Smooth muscle cell of the brain vasculature (primary cell): ENCODE measurements around the gene TUBB6.

Experiments used
- DNase-seq: peaks from one replicate; pipeline ENCODE4 v3.0.0-alpha.2; 2012; ENCODE audit warnings: low read depth, low spot score

Gene TUBB6

GRCh38 chr18:12338382-12338781 lies 30.3 kb downstream of the TUBB6 start:
- no peak for DNase-seq

GRCh38 chr18:12340945-12341660 lies 33.1 kb downstream of the TUBB6 start:
- DNase-seq = no peak

- no peak for DNase-seq
These were observed 34.6 kb downstream of the TUBB6 start for GRCh38 chr18:12342661-12343060.

GRCh38 chr18:12345491-12346239 lies 37.6 kb downstream of the TUBB6 start:
- no peak for DNase-seq

GRCh38 chr18:12346240-12346565 lies 38.2 kb downstream of the TUBB6 start:
- no peak for DNase-seq

GRCh38 chr18:12347895-12348294 lies 39.9 kb downstream of the TUBB6 start:
- no peak for DNase-seq

GRCh38 chr18:12352188-12352587 lies 44.1 kb downstream of the TUBB6 start:
- no peak for DNase-seq

GRCh38 chr18:12359515-12359927 lies 51.5 kb downstream of the TUBB6 start:
- no peak for DNase-seq

GRCh38 chr18:12361770-12362378 lies 53.8 kb downstream of the TUBB6 start:
- DNase-seq = no peak

- DNase-seq = no peak
These were observed 54.6 kb downstream of the TUBB6 start for GRCh38 chr18:12362473-12363174.

- no peak for DNase-seq
These were observed 58.3 kb downstream of the TUBB6 start for GRCh38 chr18:12366379-12366778.

GRCh38 chr18:12366784-12367183 lies 58.7 kb downstream of the TUBB6 start:
- no peak for DNase-seq

GRCh38 chr18:12369211-12369610 lies 61.2 kb downstream of the TUBB6 start:
- no peak for DNase-seq

- no peak for DNase-seq
These were observed 63.5 kb downstream of the TUBB6 start for GRCh38 chr18:12371590-12371989.

GRCh38 chr18:12372406-12372805 lies 64.4 kb downstream of the TUBB6 start:
- DNase-seq = no peak

- DNase-seq = no peak
These were observed 65.2 kb downstream of the TUBB6 start for GRCh38 chr18:12373116-12373770.

GRCh38 chr18:12373771-12374116 lies 65.7 kb downstream of the TUBB6 start:
- DNase-seq = no peak

- DNase-seq = no peak
These were observed 66.4 kb downstream of the TUBB6 start for GRCh38 chr18:12374401-12374800.
